K562 (cell line): ENCODE results near the gene ITGAE. TPM values are rescaled to one million over a fixed set of nuclear protein-coding genes. Genes with fewer than 3 reads are reported as not detected.

Source experiments
- BHLHE40 ChIP-seq: IDR thresholded peaks from 2 replicates; pipeline ENCODE4 v1.6.1; 2011; ENCODE audit warnings: low read length, improper control_type of control experiment
- CREB3L1 ChIP-seq: fragments of 450-650 bp; IDR thresholded peaks from 2 replicates; pipeline ENCODE4 v1.6.1; 2014; ENCODE audit warnings: low read depth, mild to moderate bottlenecking, moderate library complexity, borderline replicate concordance
- CTCF ChIP-seq, 3 experiments: IDR thresholded peaks in 2 of 3; conservative IDR thresholded peaks in 1 of 3; 2 replicates each; pipeline ENCODE4 v1.5.1; 2011 to 2012; ENCODE audit warnings: low read length in 3 of 3, mild to moderate bottlenecking in 3 of 3, control low read depth in 2 of 3, improper control_type of control experiment in 1 of 3, inconsistent platforms in 1 of 3, low read depth in 1 of 3, mixed read lengths in 1 of 3, moderate library complexity in 1 of 3; ENCODE audit not compliant: insufficient read depth in 2 of 3
- DEAF1 ChIP-seq: fragments of 450-650 bp; formaldehyde crosslinking; IDR thresholded peaks from 2 replicates; pipeline ENCODE4 v1.4.0; 2020; ENCODE audit warnings: mild to moderate bottlenecking, moderate library complexity
- IRF9 ChIP-seq: fragments of 450-650 bp; IDR thresholded peaks from 2 replicates; pipeline ENCODE4 v1.6.1; 2016; ENCODE audit warnings: missing biosample characterization, missing genetic modification characterization
- RBM34 ChIP-seq: fragments of 200-400 bp; formaldehyde crosslinking; IDR thresholded peaks from 2 replicates; pipeline ENCODE4 v1.6.1; 2018; ENCODE audit warnings: low read length, borderline replicate concordance; ENCODE audit not compliant: insufficient read depth
- RNF219 ChIP-seq: fragments of 250-450 bp; sonication (Bioruptor Pico); IDR thresholded peaks from 2 replicates; pipeline ENCODE4 v1.5.0; 2022; ENCODE audit warnings: mild to moderate bottlenecking
- SP2 ChIP-seq: IDR thresholded peaks from 2 replicates; pipeline ENCODE4 v1.6.1; 2011; ENCODE audit warnings: mild to moderate bottlenecking, low read depth, low read length, moderate library complexity; ENCODE audit not compliant: poor library complexity, severe bottlenecking; ENCODE audit errors: extremely low read depth
- STAG1 ChIP-seq: sonication (generic); formaldehyde crosslinking; IDR thresholded peaks from 2 replicates; pipeline ENCODE4 v1.5.0; 2020; ENCODE audit warnings: missing genetic modification reagents, borderline replicate concordance
- TAF9B ChIP-seq: fragments of 450-650 bp; IDR thresholded peaks from 2 replicates; pipeline ENCODE4 v1.6.1; 2018; ENCODE audit warnings: mild to moderate bottlenecking; ENCODE audit not compliant: partially characterized antibody
- TAL1 ChIP-seq: fragments of 450-650 bp; IDR thresholded peaks from 2 replicates; pipeline ENCODE4 v1.6.1; 2016; ENCODE audit warnings: mild to moderate bottlenecking
- ZNF23 ChIP-seq: fragments of 250-450 bp; sonication (Bioruptor Pico); IDR thresholded peaks from 2 replicates; pipeline ENCODE4 v1.4.0; 2020; ENCODE audit warnings: mild to moderate bottlenecking
- ZNF518B ChIP-seq: fragments of 250-450 bp; sonication (Bioruptor Pico); IDR thresholded peaks from 2 replicates; pipeline ENCODE4 v1.5.0; 2021; ENCODE audit warnings: mild to moderate bottlenecking, moderate library complexity
- ZNF764 ChIP-seq: fragments of 250-450 bp; sonication (Bioruptor Pico); IDR thresholded peaks from 2 replicates; pipeline ENCODE4 v1.4.0; 2020; ENCODE audit warnings: low read depth, mild to moderate bottlenecking, moderate library complexity
- polyA plus RNA-seq, 8 experiments: library from polyadenylated mRNA; depleted of rRNA in 4 of 8; stranded (reverse) in 5 of 8; unstranded in 3 of 8; fragments of >200 nt; fragmentation: Nextera tagmentation in 2 of 8; fragmentation: Illumina TruSeq in 1 of 8; extraction: Ambion mirVana in 2 of 8; extraction: Trizol in 1 of 8; gene quantifications; 2 replicates each; pipeline versions ENCODE4 v1.2.1 to v1.2.3, GENCODE V29; 2011 to 2014; ENCODE audit warnings: inconsistent platforms in 1 of 8, missing spikeins in 1 of 8
- total RNA-seq, 7 experiments: library from RNA; depleted of rRNA in 6 of 7; stranded (reverse); fragments of >200 nt in 6 of 7; fragmentation: Illumina TruSeq in 2 of 7; extraction: Trizol in 2 of 7; gene quantifications; 2 replicates each; pipeline versions ENCODE4 v1.2.1 to v1.2.3, GENCODE V29; 2011 to 2021; ENCODE audit warnings: low replicate concordance in 1 of 7

The ITGAE gene
- total and polyA plus RNA-seq, 9 of the 15 experiments (the other 6 are each of a cell fraction or from before 2014, with no cell fraction given): 14.8 to 160 (median 27.0) TPM

- no peak for TF ChIP-seq CREB3L1
- TF ChIP-seq SP2: no peak
- peak; percentile 50; the same call in 1 of the 2 replicates for TF ChIP-seq STAG1 (CRISPR knock-in tag)
- TF ChIP-seq IRF9: no peak
- no peak for TF ChIP-seq TAL1
- TF ChIP-seq DEAF1 (CRISPR knock-in tag): peak; percentile 62
- no peak for TF ChIP-seq TAF9B
- TF ChIP-seq ZNF518B: no peak
- no peak for TF ChIP-seq RBM34
- no peak for TF ChIP-seq ZNF23 (CRISPR knock-in tag)
- TF ChIP-seq BHLHE40: peak; percentile 17; the same call in 1 of the 2 replicates
- TF ChIP-seq ZNF764 (CRISPR knock-in tag): no peak
- TF ChIP-seq CTCF (IDR thresholded peaks at IDR 0.05 in 2 of 3, conservative IDR thresholded peaks at IDR 0.05 in 1 of 3; ENCODE audit: insufficient read depth in 2 of 3, low read depth in 1 of 3, low read length in 3 of 3): peak; percentile 69 to 89 (median 85)
- TF ChIP-seq RNF219 (CRISPR knock-in tag): no peak
Observed at GRCh38 chr17:3683054-3683511, 117.9 kb downstream of the ITGAE start (continued).
